Amniotic stem cell (primary cell): Measurements from ENCODE around the gene HSPA1B.
"Not testable (repeated sequence)": the region's sequence is repeated elsewhere in the genome, so short reads cannot be mapped to it uniquely, and the experiment has no call there.

Source experiments
- DNase-seq: peaks from one replicate; lab custom pipeline; 2025; lab: John Stamatoyannopoulos, UW

The HSPA1B gene

DNA sequence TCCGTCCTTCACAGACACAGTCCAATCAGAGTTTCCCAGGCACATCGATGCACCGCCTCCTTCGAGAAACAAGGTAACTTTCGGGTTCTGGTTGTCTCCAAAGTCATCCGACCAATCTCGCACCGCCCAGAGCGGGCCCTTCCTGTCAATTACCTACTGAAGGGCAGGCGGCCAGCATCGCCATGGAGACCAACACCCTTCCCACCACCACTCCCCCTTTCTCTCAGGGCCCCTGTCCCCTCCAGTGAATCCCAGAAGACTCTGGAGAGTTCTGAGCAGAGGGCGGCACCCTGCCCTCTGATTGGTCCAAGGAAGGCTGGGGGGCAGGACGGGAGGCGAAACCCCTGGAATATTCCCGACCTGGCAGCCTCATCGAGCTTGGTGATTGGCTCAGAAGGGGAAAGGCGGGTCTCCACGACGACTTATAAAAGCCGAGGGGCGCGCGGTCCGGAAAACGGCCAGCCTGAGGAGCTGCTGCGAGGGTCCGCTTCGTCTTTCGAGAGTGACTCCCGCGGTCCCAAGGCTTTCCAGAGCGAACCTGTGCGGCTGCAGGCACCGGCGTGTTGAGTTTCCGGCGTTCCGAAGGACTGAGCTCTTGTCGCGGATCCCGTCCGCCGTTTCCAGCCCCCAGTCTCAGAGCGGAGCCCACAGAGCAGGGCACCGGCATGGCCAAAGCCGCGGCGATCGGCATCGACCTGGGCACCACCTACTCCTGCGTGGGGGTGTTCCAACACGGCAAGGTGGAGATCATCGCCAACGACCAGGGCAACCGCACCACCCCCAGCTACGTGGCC lies at the start of gene HSPA1B:
Gene HSPA1B (plus strand): TSS at position 453 of the 794 bp plus-strand sequence. CDS start 213 bp downstream, at position 666.
- DNase-seq, result peak; percentile 100

DNA sequence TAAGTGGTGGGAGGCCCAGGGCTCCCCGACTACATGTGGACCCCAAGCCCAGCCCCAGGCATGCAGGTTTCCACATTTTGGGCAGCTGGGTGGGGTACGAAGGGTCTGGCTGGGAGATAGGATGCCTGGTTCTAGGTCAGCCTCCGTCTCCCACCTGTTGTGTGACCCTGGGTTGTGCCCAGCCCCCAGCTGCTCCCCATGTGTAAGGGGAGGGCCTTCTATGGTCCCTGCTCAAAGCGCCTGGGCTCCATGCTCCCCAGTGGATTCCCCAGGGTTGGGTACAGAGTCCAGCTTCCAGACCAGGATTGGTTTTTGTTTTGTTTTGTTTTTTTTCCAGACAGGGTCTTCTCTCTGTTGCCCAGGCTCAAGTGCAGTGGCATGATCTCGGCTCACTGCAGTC lies 49.3 kb upstream of the HSPA1B start:
- DNase-seq, result no peak

DNA sequence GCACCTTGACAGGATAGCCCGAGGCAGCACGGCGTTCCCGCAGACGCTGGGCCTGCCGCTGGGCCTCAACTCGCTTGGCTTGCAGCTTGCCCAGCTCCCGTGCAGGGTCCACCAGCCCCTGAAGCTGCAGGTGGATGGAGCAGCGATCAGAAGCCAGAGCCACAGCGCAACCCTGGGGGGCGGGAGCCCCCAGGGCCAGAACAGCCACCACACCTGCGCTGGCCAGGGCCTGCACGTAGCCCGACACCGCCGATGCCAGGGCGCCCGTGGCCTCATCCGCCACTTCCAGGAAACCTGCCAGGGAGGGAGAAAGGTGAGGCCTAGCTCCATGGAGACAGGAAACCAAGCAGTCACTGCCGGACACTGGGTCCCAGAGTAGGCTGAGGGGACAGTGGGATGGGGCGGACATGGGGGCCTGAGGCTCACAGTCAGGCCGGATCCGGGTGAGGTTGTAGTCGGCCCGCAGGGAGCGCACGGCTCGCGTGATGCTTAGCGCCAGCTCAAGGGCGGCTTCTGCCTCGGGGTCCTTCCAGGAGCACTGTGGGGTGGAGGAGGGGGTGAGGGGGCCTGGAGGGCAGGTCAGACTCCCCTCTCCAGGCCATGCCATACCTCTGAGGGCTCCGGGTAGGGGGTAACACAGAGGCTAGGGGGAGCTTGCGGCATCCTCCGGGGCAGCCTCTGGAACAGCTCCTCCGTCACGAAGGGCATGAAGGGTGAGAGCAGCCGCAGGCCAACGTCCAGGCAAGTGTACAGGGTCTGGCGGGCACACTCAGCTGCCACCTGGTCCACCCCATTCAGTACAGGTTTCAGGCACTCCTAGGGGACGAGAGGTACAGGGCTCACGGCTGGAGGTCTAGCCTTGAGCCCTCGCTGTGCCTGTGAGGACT lies 48.3 kb upstream of the HSPA1B start:
- DNase-seq, result no peak

- no peak for DNase-seq
Measured at GRCh38 chr6:31779908-31780307, 47.6 kb upstream of the HSPA1B start.

DNA sequence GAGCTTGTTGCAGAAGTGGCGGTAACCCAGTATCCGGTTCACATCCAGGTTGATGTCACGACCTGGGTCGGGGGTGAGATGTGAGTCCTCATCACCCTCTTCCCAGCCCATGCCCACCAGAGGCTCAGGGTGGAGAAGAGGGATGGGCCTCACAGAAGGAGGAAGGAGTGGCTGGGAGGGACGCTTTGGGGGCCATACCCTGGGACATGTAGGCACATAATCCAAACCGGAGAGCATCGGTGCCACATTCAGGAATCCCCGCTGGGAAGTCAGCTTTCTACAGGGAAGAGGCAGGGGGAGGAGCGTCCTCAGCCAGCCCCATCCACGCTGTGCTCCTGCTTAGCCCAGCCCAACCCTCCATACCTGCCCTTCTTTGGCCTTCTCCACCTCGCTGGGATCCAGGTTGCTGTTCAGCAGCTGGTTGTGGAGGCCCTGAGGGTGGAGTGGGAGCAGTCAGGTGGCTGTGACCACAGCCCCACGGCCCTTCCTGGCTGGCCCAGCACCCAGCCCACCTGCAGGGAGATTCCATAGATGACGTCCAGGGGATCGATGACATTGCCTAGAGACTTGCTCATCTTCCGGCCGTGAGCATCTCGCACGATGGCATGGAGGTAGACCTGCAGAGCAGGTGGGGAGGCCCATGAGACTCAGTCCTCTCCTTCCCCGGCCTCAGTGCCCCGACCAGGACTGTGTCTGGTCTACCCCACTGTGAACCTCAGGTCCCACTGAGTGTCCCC lies 46.9 kb upstream of the HSPA1B start:
- no peak for DNase-seq

DNA sequence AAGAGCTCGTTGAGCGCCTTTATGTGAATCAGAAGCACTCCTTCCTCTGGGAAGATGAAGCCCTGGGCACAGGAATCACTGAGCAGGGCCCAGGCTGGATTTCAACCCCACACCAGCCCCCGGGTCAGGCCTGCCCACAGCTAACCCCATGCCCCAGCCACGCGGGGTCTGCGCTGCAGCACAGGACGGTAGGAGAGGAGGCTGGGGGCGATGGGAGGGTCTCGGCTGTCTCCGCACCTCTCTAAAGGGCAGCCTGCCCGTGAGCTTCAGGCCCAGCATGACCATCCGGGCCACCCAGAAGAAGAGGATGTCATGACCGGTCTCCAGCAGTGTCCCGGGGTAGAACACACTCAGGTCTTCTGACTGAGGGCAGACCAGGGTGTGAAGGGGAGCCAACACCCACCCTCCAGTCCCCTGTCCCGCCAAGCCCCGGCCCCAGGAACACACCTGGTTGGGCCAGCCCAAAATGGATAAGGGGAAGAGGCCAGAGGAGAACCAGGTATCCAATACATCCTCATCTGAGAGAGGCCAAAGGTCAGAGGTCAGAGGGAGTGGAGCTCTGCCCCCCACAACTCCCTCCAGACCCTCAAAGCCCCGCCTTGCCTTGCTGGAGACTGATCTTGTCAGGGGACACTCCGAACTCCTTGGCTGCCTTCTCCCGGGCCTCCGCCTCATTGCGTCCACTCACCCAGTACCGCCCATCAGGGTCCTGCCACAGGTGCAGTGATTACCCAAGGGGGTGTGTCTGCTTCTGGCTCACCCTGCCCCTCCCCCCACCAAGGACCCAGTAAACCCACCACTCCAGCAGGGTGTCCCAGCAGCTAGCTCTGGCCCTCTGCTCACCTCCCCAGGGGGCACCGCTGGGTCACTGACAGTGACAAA lies 46.1 kb upstream of the HSPA1B start:
- no peak for DNase-seq

- DNase-seq, result no peak
Measured at GRCh38 chr6:31782126-31782855, 45.2 kb upstream of the HSPA1B start.

DNA sequence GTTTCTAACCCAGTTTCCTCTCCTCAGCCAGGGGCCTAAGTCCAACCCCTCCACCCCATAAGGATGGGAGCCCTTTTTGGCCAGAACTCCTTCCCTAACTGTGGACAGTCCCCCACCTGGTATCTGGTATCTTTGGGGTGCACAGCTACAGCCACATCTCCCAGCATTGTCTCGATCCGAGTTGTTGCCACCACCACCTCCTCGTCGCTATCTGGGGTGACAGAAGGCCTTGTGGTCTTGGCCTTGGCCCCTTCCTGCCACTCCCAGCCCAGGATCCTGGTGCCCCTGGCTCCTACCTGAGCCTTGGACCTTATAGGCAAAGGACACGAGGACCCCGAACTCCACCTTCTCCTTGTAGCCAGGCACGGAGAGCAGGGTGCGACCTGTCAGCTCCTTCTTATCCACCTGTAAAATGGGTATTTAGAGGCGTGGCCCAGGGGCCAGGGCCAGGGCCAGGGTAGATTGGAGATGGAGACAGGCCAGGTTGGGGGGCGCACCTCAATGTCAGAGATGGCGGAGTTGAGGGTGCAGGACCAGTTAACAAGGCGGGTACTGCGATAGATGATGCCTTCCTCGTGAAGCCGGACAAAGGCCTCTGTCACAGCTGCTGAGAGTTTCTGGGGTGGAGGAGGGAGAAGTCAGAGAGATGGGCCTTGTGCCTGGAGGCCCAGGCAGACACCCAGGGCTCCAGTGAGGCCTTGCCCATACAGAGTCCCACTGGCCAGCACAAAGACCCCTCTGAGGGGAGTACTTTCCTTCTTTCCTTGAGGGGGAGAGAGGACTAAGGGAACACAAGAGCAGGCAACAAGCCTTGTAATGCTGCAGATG lies 43.2 kb upstream of the HSPA1B start:
- DNase-seq, result no peak

DNA sequence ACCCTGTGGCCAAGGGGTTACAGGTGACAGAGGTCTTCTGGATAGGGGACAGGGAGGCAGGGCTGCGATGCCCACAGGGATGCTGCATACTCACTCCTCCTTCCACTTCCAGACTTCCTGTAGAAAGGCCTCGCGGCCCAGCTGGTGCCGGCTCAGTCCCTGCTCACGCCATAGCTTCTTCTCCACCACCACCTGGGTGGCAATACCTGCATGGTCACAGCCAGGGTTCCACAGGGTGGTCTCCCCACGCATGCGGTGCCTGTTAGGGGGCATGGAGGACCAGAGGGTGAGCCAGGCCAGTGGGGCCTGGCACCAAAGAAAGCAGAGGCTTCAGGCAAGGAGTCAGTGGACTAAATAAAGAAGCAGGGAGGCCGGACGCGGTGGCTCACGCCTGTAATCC lies 42.1 kb upstream of the HSPA1B start:
- no peak for DNase-seq

- DNase-seq, result no peak
Measured at GRCh38 chr6:31791324-31792089, 36.0 kb upstream of the HSPA1B start.

DNA sequence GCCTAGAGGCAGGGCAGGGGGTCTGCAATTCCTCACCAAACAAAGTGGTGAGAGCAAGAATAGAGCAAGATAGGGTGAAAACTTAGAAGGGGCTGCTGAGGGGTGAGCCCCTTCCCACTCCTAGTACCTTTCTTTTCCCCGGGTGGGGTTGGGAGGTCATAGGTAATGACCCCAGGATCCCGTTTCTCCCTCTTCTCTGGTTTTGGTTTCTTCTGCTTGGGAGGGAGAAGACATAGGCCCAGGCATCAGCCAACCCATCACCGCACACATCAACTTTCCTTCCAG lies 35.5 kb upstream of the HSPA1B start:
- DNase-seq, result no peak

GRCh38 chr6:31792761-31793171 lies 34.8 kb upstream of the HSPA1B start:
- no peak for DNase-seq

- DNase-seq, result not testable (repeated sequence)
Measured at GRCh38 chr6:31793927-31794245, 33.7 kb upstream of the HSPA1B start.

- DNase-seq, result no peak
Measured at GRCh38 chr6:31794294-31794865, 33.2 kb upstream of the HSPA1B start.

DNA sequence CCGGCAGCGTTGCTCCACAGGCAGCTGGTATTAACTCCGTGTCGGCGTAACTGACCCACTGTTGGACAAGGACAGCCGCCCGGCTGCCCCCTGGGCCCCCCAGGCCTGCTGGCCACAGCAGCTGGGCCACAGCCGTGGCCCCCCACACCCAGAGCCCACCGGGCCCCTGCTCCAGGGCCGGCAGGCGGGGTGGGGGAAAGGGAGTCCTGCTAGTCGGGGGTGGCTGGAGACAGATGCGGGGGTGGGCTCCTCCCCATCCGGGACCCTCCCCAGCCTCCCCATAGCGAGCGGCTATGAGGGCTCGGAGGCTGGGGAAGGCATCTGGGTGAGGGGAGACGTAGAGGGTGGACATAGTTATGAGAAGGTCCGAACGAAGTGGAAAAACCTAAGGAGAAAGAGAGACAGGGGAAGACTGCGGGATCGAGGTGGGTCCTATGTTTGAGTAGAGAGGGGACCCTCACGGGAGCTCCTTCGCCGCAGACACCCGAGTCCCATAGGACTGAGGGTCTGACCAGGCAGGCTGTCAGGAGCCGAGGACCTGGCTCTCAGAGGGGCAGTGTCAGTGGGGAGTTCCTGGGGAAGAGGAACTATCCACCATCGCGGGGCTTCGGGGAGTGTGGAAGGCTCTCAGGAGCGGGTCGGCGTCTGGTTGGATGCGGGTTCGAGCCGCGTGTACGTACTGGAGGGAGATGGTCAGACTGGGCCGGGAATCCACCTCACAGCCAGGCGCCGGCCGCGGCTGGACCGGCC lies 32.5 kb upstream of the HSPA1B start:
- DNase-seq, result no peak

GRCh38 chr6:31795616-31796298 lies 31.8 kb upstream of the HSPA1B start, which contains the start of gene VARS1:
Gene VARS1 (minus strand): TSS chr6:31795752. CDS start chr6:31795217, 535 bp downstream.
- peak; percentile 81 for DNase-seq

- DNase-seq, result no peak
Measured at GRCh38 chr6:31796993-31797385, 30.5 kb upstream of the HSPA1B start.

- no peak for DNase-seq
Measured at GRCh38 chr6:31797588-31797987, 29.9 kb upstream of the HSPA1B start.
